Inflammatory macrophage treated with lipopolysaccharide for 4 hours (primary cell): ENCODE data around the gene TMEM273.

Source experiments
- DNase-seq: peaks from one replicate; pipeline ENCODE4 v3.0.0-alpha.2; 2020

The TMEM273 gene

DNA sequence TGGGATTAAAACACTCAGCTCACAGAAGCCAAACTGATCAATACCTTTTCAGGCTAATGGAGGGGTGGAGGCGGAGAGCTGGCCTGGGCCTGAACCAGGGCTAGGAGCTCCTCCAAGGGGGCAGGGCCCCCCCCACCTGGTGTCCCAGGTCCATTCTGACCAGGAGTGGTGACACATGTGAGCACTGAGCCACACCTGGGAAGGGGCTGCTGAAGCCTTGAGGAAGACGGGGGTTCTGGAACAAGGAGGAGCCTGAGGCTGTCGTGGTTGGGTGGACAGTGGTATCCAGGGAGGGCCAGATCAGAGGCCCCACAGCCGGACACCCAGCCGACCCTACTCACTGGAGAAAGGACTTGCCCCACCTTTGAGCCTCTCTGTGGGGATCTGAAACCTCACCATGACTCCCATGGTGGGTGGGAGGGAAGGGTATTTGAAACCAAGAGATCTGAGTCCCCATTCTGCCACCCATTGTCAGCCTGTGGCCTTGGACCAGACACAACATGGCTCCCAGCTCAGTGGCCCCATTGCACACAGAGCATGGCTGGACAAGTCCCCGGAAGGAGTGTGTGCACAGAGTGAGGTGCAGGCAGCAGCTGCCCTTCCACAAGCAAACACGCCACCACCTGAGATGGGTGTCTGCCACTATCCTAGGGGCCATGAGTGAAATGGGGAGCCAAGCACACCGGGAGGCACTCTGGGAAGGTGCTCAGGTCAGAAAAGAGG, 12.4 kb downstream of the TMEM273 start:
- no peak for DNase-seq

DNA sequence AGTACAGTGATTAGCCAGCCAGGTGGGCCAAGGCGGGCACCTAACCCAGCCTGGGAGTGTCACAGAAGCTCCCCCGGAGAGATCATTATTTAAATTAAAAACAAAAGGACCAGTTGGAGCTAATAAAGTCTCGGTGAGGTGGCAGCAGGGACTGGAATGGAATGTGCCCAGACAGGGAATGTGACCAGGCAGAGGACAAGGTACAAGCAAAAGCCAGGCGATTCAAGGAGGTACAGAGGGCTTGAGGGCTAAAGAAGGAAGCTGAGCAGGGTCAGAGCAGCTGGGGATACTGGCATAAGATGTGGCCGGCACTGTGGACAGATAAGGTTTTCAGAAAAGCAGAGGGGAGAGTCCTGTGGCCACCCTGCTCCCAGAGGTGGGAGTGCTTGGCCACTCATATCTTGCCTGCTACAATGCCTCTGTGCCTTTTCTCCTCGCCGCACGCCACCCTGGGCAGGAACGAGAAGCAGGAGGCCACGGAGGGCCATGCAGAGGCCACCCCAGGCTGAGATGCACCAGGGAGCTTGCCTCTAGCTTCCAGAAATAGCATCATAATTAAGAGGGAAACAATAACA, 13.2 kb downstream of the TMEM273 start:
- no peak for DNase-seq

DNA sequence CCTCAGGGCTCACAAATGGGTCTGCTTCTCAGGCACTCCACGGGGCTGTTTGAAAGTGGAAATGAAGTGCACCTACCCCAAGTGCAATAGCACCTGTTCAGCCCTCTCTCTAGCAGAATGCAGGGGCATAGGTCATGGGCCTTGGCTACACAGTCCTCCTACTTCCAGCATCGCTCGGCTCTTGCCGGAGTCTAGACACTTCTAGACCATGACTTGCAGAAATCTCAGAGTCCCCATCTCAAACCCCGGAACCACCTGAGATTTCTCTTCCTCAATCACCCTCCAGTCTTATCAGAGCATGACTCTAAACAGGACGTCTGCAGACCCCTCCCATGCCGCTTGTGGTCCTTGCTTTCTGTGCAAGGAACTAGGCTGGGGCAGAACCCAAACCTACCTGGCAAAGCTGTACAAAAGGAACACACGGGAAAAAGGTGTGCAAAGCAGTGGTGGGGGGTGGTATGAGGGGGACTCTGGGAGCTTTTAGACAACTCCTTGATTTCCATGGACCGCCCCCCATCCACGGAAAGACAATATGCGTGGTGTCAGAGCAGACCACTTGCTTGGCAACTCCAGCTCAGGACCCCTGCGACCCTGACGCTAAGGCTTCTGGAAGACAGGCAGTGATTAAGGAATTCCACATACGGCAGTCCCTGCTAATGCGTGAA, 13.8 kb downstream of the TMEM273 start:
- DNase-seq, result no peak

DNA sequence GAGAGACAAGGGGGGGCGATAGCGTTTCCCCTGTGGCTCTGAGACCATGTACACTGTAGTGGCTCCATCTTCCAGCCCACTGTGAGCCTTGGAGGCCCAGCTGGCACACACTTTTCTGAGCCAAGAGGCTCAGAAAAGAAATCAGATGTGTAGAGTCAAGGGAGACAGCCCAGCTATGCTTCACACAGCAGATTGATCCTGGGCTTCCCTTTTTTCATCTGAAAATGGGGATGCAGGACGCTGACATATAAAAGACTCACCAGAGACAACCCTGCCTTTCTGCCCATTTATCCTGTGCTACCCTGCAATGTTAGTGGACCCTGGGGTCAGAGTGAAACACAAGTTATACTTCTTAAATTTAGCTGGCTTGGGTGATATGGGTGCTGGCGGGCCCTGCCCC, 14.3 kb downstream of the TMEM273 start:
- DNase-seq, result peak; percentile 46

DNA sequence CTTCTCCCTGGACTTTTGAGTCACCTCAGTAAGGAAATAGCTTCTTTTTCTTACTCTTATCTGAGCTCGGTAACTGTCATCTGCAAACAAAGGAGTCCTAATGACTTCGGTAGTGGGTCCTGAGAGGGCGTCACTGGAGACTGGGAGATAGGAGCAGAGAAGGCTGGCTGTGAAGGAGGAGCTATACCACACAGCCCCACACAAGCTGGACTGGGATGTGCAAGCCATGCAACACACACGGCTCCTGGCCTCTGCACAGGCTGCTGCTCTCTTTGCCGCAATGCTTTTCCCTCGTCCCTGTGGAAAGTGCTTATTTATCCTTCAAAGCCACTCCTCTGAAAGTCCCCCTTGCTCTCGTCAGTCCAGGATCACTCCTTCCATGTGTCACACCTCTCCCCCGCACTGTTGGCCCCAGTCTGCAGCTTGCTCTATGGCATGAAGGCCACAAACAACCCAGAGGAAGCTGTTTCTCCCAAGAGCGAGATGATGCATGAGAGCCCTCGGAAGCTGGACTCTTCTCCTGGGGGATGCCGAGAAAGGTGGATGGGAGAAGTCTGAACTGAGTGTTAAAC, 14.9 kb downstream of the TMEM273 start:
- no peak for DNase-seq

DNA sequence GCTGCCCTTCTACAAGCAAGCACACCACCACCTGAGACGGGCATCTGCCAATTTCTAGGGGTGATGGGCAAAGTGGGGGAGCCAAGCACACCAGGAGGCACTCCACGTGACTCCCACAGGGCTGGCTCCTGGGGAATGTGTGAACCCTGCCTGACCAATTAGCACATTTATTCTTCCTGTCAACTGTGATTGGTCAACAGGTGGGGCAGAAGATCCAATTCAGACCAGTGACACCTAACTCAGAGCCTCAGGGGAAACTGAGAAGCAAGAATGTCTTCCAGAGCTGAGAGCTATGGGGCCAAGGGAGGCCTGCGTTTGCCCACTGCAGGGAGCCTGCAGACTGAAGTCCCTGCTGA, 15.4 kb downstream of the TMEM273 start:
- DNase-seq, result no peak

DNA sequence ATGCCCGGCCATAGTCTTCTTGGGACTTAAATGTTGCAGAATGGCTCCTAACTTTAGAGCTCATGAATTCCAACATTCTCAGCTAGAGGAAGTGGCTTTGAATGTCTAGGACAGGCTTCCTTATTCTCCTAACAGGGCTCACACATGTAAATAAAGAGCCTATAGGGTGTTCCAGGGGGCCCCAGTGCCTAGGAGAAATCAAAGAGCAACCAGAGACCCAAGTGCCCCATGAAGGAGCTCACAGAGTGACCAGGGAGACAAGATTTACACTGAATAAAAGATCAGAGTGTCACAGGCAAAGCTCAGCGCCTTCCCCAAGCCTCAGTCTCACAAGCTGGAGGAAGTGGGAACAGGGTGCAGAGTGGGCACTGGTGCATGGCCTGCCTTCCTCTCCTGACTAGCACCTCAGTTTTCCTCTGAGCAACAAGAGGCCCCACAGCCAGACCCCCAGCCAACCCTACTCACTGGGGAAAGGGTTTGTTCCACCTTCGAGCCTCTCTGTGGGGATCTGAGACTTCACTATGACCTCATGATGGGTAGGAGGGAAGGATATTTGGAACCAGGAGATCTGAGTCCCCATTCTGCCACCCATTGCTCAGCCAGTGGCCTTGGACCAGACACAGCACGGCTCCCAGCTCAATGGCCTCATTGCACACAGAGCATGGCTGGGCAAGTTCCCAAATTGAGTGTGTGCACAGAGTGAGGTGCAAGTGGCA, 16.0 kb downstream of the TMEM273 start:
- peak; percentile 45 for DNase-seq

DNA sequence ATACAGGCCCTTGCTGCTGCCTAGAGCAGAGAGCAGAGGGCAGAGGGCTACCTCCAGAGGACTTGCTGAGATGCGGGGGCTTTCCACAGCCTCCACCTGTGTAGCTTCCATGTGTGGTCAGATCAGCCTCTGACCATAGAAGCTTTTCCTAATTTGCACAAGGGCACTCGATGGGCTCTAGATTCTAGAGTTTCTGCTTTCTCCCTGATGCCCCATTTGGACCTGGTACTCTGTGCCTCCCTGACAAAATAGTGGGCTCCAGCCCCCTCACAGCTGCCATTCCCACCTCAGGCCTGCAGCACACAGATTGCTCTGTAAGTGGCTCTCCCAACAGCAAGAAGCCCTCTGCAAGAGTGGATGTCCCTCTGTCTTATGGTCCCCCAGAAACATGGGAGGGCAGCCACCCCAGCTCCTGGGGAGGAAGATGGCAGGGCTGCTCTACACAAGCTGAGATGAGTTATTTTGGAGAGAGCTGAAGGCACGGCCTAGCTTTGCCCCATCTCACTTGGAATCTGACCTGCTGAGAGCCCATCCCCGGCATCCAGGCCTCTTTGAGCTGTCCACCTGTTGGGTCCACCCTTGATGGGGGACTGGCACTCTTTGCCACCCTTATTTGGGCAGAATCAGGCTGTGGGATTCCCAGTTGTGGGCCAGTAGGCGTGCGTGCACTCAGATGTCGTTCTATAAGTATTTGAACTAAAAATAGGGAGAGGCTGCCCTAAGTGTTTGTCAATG, 16.7 kb downstream of the TMEM273 start:
- DNase-seq, result no peak

DNA sequence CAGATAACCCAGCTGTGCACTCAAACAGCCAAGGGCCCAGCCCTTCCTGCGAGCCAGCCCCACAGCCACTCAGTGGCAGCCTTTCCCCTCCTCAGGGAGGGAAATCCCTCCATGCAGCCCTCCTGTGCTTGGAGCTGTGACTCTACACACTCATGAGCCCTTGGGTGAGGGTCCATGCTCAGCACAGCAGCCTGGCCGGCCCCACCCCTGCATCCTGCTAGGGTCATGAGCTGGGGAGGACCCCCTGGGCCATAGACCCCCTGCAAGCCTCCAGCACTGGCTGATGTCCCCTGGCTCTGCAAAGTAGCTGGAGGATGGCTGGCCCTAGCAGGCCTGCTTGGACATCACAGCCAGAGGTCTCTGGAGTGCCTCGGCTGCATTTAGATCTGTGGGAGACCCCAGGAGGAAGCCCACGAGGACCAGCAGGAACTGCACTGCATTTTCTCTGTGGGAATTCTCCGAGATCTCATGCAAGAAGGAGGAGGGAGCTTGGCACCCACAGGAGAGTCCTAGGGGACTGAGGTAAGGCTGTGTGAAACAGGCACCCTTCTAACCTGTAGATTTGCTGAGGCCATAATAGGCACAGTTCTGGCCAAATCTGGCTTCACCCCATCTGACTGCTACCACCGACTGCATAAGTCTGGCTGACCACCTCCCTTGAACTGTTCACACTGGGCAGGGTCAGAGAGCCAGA, 17.4 kb downstream of the TMEM273 start:
- no peak for DNase-seq

DNA sequence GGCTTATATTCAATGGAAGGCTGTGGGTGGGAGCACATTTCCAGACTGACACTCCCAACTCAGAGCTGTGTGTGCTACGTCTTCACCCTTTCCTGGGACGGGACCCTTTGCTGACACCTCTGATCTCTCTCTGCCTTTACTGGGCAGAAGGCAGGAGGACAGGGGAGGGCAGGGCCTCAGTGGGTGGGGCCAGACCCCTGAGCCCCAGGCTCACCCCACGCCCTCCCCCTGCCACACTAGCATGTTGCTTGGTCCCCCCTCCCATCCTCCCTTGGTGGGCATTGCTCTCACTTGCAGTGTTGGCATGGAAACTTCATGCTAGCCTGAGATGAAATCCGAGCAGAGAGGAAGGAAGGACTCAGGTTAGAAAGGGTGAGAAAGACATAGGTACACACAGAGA, 18.4 kb downstream of the TMEM273 start:
- no peak for DNase-seq

DNA sequence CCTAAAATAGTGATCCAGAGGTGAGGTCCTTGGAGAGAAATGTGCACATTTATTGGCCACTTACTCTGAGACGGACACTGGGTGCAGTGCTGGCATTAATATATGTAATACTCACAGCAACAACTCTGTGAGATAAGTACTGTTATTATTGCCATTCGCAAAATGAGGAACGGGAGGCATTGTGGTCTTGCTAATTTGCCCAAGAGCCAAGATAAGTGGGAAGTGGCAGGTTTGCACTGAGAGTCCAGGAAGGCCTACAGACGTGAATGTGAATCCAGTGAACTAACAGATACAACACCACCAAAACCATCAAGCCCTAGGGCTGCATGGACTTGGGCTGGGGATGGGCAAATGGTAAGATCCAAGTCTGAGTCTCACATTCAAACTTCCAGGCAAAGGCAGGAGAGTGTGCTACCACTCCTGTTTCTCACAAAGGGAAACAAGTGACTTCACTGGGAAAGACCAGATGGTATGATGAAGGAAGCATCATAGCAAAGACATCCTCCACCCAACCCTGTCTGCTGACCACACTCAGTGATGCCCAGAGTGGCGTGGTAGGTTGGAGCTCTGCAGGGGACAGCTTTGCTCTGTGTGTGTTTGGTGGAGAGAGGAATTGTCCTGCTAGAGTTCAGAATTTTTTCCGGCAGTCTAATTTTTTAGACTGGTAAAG, 19.2 kb downstream of the TMEM273 start:
- DNase-seq, result peak; percentile 76

DNA sequence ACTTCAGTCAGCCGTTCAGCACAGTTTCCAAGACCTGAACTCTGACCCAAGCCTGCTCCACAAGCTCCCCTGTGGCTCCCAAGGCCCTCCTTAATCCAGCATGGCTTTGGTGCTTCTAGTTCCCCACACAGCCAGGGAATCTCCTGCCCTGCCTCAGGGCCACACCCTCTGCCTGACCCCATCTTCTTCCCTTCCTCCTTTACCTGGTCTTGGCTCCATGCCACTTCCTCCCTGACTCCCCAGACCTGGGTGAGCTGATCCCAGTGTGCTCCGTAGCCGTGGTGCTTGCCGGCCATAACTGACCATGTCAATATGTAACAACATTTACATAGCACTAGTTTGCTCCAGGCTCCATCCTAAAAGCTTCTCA, 20.0 kb downstream of the TMEM273 start:
- no peak for DNase-seq

DNA sequence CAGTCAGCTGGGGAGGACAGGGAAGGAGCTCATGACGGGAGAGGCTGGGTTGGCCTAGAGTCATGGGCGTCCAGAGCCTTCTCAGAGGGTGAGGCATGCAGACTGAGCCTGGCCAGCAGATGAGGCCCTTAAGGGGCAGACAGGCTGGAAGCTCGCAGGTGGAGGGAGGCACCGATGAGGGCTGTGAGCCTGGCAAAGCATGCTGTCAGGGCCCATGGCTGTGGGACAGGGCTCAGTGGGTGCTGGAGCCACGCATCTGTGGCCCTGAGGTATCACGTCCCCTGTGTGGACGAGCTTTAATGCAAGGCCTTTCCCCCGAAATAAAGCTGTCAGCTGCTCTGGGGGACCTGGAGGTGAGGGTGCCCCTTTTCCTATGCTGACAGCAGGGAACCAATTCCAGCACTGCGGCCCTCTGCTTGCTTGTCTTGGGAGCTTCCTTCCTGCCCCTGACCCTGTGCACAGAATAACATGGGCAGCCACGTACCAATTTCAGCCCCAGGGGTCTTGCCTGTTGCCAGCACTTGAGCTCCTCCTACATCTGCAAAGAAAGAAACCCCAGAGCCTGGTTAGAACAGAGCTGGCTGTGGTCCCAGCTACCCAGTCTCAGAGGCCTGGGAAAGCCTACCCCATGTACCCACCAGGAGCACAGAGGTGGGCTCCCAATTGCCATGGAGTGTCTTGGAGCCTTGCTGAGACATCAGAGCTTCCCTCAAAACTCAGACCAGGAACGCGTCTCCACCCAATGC, 20.6 kb downstream of the TMEM273 start:
- DNase-seq, result no peak

DNA sequence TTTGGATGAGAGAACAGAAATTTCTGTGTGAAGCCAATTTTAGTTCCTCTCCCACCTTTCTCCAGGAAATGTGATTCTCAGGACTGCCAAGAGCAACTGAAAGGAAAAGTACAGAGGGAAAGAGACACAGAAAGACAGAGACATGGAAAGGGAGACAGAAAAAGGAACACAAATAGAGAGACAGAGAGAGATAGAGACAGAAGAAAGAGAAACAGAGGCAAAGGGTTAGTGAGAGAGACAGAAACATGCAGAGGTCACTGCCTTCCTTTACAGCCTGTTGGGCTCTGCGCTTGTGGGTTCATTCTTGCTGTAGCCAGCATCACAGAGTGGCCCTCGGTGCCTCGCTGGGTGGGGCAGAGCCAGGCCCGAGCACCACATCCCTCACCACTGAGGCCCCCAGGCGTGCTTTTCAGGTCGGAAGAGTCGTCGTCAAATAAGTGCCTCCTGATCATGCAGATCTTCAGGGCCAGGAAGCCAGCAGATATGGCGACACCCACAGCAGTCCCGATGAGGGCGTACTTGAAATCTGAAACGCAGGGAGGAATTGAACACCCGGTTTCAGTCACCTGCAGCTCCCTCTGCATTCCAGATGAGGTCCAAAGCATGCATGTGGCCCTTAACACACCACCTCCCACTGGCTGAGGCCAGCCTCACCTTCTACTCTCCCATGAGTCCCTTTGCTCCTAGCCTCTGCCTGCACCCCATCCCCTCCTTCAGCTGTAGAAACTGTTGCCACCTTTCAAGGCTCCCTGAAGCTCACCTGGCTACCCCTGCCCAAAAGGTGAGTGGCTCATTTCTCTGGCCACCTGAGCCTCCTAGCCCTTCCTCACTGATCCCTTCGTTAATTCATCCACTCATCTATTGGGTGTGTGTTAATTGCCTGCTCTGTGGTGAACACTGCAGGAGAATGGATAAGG, 21.4 kb downstream of the TMEM273 start:
- no peak for DNase-seq

DNA sequence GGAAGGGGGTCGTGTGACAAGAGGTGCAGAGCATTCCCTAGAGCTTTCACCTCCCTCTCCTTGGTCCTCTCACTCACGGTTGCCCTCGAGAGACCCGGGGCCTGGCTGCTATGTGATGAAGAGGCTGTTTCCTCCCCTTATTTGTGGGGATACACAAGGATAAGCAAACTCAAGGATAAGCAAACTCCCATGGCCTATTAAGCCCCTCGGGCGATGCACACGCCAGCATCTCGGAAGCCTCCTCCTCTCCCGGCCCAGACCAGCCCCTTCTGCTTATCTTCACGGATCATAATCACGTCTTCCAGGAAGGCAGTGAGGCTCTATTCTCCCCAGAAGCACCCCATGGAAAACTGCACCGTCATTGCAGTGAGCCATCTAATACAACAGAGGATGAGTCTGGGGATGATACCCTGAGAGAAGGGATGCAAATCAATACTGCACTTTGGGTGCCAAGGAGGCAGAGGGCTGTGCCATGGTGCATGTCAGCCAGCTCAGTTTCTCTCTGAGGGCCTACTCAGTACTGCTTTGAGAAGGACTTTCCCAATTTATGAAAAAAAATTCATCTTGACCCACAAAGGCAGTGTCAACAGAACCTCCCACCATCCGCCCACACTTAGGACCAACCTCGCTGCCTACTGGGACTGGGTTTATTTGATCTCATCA, 22.2 kb downstream of the TMEM273 start:
- DNase-seq, result peak; percentile 91

DNA sequence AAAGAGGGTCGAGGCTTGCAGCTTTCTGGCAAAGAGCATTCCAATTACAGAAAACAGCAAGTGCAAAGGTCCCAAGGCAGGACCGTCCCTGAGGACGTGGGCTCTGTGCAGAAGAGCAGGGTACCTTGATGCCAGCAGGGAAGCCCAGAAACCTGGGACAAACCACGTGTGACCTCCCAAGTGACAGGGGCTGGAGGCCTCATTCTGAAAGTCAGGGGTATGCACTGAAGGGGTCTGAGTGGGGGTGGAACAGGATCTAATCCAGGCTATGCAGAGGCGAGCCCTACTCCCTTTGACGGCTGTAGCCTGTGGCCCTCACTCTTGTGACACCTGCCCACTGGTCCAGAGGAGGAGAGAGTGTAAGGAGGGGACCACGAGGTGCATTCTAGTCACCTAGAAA, 22.9 kb downstream of the TMEM273 start:
- no peak for DNase-seq

DNA sequence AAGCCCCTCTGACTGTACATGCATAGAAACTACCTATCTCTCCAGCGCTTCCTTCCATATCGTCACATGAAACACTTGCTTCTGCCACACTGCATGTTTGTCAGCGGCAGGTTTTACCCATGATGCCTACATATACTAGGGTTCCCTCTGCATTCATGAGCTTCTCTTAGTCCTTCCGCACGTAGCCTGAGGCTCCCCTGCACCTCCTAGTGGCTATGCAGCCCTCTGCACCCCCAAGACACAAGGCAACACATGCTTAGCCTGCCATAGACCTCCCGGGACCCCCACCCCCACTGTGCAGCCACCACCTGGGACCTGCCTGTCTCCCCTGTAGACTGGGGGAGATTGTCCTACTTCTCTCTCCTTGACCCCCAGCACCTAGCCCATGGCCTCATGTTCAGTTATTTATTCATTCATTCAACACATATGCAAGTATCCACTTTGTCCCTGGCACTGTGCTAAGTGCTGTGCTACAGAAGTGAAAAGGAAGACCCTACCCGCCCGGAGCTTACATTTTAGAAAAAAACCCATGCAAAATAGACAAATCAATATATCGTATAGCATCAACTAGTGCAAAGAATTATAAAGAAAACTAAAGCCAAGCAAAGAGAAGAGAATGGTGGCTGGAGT, 23.5 kb downstream of the TMEM273 start:
- DNase-seq, result peak; percentile 70

DNA sequence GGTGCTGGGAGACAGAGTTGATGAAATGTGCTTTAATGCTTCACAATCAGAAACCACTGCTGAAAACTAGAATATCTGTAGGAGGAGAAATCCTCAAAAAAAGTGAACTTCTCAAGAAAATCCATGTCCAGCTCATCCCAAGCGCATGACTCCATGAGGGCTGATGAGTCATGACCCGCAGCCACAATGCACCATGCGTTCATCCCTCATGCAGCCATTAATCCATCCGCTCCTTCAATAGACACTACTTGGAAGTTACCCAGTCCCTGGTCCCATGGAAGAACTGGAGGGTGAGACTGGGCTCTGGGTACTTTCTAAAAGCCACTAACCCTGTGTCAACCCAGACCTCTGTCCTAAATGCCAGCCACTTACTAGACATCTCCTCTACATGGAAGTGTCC, 24.4 kb downstream of the TMEM273 start:
- DNase-seq, result peak; percentile 88
